HL-60 (cell line): Measurements from ENCODE around the gene SEH1L.
A peak's percentile ranks its signal among the peaks of the same experiment; 100 is the strongest.

Source experiments
- DNase-seq, 2 experiments: peaks; one replicate each; pipeline ENCODE4 v3.0.0-alpha.2; 2010 to 2020; ENCODE audit warnings: low read depth in 1 of 2, low spot score in 1 of 2
- H3K27ac ChIP-seq: fragments of 250-450 bp; sonication (Bioruptor Pico); replicated peaks from 2 replicates; pipeline ENCODE4 v1.5.1; 2020; ENCODE audit warnings: mild to moderate bottlenecking, moderate library complexity
- H3K27me3 ChIP-seq: fragments of 250-450 bp; sonication (Bioruptor Pico); 2 replicates; pipeline ENCODE4 v1.5.1; 2021; ENCODE audit warnings: mild to moderate bottlenecking, moderate library complexity; ENCODE audit not compliant: insufficient read depth, poor library complexity, severe bottlenecking
- H3K4me3 ChIP-seq: replicated peaks from 2 replicates; pipeline ENCODE4 v1.5.1; 2011; ENCODE audit warnings: mild to moderate bottlenecking, control low read depth, low read length; ENCODE audit not compliant: insufficient read depth
- GABPA ChIP-seq: IDR thresholded peaks from 2 replicates; pipeline ENCODE4 v1.6.1; 2012; ENCODE audit warnings: low read depth
- POLR2AphosphoS5 ChIP-seq: IDR thresholded peaks from 2 replicates; pipeline ENCODE4 v1.6.1; 2012; ENCODE audit warnings: low read depth
- SPI1 ChIP-seq: IDR thresholded peaks from 2 replicates; pipeline ENCODE4 v1.6.1; 2012; ENCODE audit warnings: low read depth, mild to moderate bottlenecking, borderline replicate concordance
- TF ChIP-seq, protein P1 (sequence below): IDR thresholded peaks from one replicate; pipeline ENCODE4 v1.5.1; 2011; ENCODE audit warnings: low read length, control low read depth, inconsistent platforms; ENCODE audit not compliant: insufficient read depth
- TF ChIP-seq, protein P2 (sequence below): IDR thresholded peaks from 2 replicates; pipeline ENCODE4 v1.6.1; 2012; ENCODE audit warnings: low read depth; ENCODE audit not compliant: insufficient replicate concordance

Gene SEH1L

DNA sequence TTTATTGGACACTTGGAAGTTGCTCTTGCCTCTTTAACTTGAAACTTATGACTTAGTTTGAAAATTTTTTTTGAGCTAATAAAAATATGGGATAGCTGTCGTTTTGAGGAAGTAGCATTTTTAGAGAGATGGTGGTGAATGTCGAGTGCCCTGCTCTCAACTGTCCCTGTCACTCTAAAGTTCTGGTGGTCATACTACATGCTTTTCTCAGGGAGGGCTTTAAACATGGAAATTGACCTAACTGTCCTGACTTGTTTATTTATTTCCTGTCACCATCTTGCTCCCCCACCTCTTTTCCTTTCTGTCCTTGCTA is 59.4 kb downstream of the SEH1L start:
- DNase-seq, result no peak
- Histone ChIP-seq H3K27ac (peak overlapping the region; percentile 27), H3K27me3 (no peaks in the 10 kb centered on the region), H3K4me3 (no peak overlapping the region)
- TF ChIP-seq, protein P1, sequence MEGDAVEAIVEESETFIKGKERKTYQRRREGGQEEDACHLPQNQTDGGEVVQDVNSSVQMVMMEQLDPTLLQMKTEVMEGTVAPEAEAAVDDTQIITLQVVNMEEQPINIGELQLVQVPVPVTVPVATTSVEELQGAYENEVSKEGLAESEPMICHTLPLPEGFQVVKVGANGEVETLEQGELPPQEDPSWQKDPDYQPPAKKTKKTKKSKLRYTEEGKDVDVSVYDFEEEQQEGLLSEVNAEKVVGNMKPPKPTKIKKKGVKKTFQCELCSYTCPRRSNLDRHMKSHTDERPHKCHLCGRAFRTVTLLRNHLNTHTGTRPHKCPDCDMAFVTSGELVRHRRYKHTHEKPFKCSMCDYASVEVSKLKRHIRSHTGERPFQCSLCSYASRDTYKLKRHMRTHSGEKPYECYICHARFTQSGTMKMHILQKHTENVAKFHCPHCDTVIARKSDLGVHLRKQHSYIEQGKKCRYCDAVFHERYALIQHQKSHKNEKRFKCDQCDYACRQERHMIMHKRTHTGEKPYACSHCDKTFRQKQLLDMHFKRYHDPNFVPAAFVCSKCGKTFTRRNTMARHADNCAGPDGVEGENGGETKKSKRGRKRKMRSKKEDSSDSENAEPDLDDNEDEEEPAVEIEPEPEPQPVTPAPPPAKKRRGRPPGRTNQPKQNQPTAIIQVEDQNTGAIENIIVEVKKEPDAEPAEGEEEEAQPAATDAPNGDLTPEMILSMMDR, result no peak
- TF ChIP-seq SPI1 (peak; percentile 37; the same call in 1 of the 2 replicates), POLR2AphosphoS5 (no peak), GABPA (no peak)
- TF ChIP-seq, protein P2, sequence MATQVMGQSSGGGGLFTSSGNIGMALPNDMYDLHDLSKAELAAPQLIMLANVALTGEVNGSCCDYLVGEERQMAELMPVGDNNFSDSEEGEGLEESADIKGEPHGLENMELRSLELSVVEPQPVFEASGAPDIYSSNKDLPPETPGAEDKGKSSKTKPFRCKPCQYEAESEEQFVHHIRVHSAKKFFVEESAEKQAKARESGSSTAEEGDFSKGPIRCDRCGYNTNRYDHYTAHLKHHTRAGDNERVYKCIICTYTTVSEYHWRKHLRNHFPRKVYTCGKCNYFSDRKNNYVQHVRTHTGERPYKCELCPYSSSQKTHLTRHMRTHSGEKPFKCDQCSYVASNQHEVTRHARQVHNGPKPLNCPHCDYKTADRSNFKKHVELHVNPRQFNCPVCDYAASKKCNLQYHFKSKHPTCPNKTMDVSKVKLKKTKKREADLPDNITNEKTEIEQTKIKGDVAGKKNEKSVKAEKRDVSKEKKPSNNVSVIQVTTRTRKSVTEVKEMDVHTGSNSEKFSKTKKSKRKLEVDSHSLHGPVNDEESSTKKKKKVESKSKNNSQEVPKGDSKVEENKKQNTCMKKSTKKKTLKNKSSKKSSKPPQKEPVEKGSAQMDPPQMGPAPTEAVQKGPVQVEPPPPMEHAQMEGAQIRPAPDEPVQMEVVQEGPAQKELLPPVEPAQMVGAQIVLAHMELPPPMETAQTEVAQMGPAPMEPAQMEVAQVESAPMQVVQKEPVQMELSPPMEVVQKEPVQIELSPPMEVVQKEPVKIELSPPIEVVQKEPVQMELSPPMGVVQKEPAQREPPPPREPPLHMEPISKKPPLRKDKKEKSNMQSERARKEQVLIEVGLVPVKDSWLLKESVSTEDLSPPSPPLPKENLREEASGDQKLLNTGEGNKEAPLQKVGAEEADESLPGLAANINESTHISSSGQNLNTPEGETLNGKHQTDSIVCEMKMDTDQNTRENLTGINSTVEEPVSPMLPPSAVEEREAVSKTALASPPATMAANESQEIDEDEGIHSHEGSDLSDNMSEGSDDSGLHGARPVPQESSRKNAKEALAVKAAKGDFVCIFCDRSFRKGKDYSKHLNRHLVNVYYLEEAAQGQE, result no peak

DNA sequence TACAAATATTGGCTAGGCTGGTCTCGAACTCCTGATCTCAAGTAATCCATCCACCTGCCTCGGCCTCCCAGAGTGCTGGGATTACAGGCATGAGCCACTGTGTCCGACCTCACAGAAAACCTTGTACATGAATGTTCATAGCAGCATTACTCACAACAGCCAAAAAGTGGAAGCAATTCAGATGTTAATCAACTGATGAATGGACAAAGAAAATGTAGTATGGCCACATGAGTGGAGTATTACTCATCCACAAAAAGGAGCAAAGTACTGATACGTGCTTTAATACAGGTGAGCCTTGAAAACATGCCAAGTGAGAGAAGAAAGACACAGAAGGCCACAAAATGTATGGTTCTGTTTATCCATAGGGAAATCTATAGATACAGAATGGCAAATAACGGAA is 63.9 kb downstream of the SEH1L start:
- TF ChIP-seq, protein P1, result no peak
- TF ChIP-seq POLR2AphosphoS5, result no peak
- TF ChIP-seq GABPA, result no peak
- TF ChIP-seq, protein P2, result no peak
- no peak for TF ChIP-seq SPI1
- DNase-seq, result no peak

DNA sequence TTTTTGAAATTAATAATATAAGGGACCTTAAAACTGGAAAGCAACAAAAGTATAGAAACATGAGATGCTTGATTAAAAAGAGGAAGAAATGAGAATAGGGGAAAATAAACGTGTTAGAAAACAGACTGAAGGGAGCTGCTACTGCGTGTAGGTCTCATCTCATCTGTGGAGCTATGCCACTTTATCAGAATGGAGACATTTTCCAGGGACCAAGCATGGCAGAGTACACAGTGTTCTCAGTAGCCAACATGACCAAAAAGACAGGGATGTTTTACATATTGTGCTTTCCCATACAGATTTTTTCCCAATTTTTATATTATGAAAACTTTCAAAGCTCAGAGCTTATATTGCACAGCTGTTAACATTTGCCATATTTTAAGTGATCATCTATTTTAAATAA is 66.4 kb downstream of the SEH1L start:
- TF ChIP-seq POLR2AphosphoS5, result no peak
- H3K27ac ChIP-seq, result no peak overlapping the region
- DNase-seq, result no peak
- no peaks in the 10 kb centered on the region for H3K27me3 ChIP-seq
- no peak overlapping the region for H3K4me3 ChIP-seq

More for the DNA sequence above, 63.9 kb downstream of the SEH1L start:
- Histone ChIP-seq H3K4me3 (no peak overlapping the region), H3K27me3 (no peaks in the 10 kb centered on the region), H3K27ac (no peak overlapping the region)

DNA sequence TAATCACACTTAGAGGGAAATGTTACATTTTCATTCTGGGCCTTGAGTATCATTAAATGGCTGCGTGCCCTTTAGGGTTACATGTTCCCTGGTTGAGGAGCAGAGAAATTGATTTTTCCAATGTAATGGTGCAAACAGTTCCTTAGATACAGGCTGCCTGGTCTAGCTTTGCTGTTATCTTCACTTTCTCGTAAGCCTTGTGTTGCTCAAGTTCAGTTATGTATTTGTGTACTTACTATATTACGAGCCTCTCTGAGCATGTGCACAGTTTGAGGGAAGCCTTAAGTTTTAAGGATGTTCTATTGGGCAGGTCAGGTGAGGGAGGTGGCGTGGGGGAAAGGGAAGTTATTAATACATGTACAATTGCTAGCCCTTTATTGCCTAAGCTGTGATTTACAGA is 67.0 kb downstream of the SEH1L start:
- Histone ChIP-seq H3K27ac (no peak overlapping the region), H3K4me3 (no peak overlapping the region), H3K27me3 (no peaks in the 10 kb centered on the region)
- TF ChIP-seq, protein P1, result no peak
- TF ChIP-seq POLR2AphosphoS5 (no peak), GABPA (no peak), SPI1 (no peak)
- TF ChIP-seq, protein P2, result no peak
- DNase-seq, result no peak
